A673 (cell line): ENCODE measurements around the gene KCNG2. TPM values are rescaled to one million over a fixed set of nuclear protein-coding genes. Genes with fewer than 3 reads are reported as not detected.

Source experiments
- BruUV-seq: library from RNA; stranded (reverse); fragments of 400-500 nt; replicated peaks from 2 replicates; lab custom pipeline; 2021; lab: Mats Ljungman, UMichigan
- CTCF ChIA-PET: fragments of 300-600 bp; sonication (Branson Sonifier 250); formaldehyde crosslinking; loops from one replicate; lab custom pipeline; 2022; ENCODE audit warnings: antibody characterized with exemption; lab: Charles Lee
- POLR2A ChIA-PET: fragments of 300-600 bp; sonication (Branson Sonifier 250); formaldehyde crosslinking; loops from one replicate; lab custom pipeline; 2022; ENCODE audit warnings: antibody characterized with exemption; ENCODE audit not compliant: low non-redundant PET; lab: Charles Lee
- DNase-seq: peaks from one replicate; pipeline ENCODE4 v3.0.0-alpha.2; 2015; ENCODE audit warnings: low spot score
- H3K27ac ChIP-seq: fragments of 200-600 bp; sonication (generic); 2 replicates; pipeline ENCODE4 v1.5.1; 2016; ENCODE audit warnings: mixed run types, low read depth, mild to moderate bottlenecking, mixed read lengths, antibody characterized with exemption, low read length; ENCODE audit not compliant: poor library complexity, severe bottlenecking
- H3K27me3 ChIP-seq: fragments of 200-600 bp; sonication (generic); replicated peaks from 2 replicates; pipeline ENCODE4 v1.6.1; 2017; ENCODE audit warnings: mixed run types, low read depth, mild to moderate bottlenecking, mixed read lengths, antibody characterized with exemption, low read length; ENCODE audit not compliant: insufficient read depth, poor library complexity
- H3K36me3 ChIP-seq: fragments of 200-600 bp; sonication (generic); 2 replicates; pipeline ENCODE4 v1.6.1; 2016; ENCODE audit warnings: mixed run types, mild to moderate bottlenecking, mixed read lengths, antibody characterized with exemption, low read length; ENCODE audit not compliant: insufficient read depth, poor library complexity, severe bottlenecking
- H3K4me1 ChIP-seq: fragments of 200-600 bp; sonication (generic); 2 replicates; pipeline ENCODE4 v1.6.1; 2017; ENCODE audit warnings: mixed run types, mild to moderate bottlenecking, mixed read lengths, antibody characterized with exemption, low read length; ENCODE audit not compliant: insufficient read depth, poor library complexity, severe bottlenecking
- H3K4me3 ChIP-seq: fragments of 200-600 bp; sonication (generic); 2 replicates; pipeline ENCODE4 v1.5.1; 2016; ENCODE audit warnings: low read depth, mixed run types, mild to moderate bottlenecking, mixed read lengths, low read length; ENCODE audit not compliant: poor library complexity, severe bottlenecking
- H3K9me3 ChIP-seq: fragments of 200-600 bp; sonication (generic); 2 replicates; pipeline ENCODE4 v1.6.1; 2016; ENCODE audit warnings: mixed run types, low read depth, mild to moderate bottlenecking, mixed read lengths, antibody characterized with exemption, low read length; ENCODE audit not compliant: poor library complexity, severe bottlenecking
- CTCF ChIP-seq: fragments of 300-800, 200-600 bp; sonication (generic); conservative IDR thresholded peaks from 2 replicates; pipeline ENCODE4 v1.5.1; 2017; ENCODE audit warnings: low read depth, mild to moderate bottlenecking, antibody characterized with exemption, low read length, moderate library complexity, mixed read lengths
- EZH2 ChIP-seq: fragments of 200-600 bp; sonication (generic); IDR thresholded peaks from 2 replicates; pipeline ENCODE4 v1.6.1; 2017; ENCODE audit warnings: borderline replicate concordance, low read depth, mild to moderate bottlenecking, mixed read lengths, antibody characterized with exemption, low read length; ENCODE audit not compliant: poor library complexity, severe bottlenecking
- intact Hi-C: fragments of 100-400 bp; cut with micrococcal nuclease; formaldehyde crosslinking; loops from one replicate; pipeline ENCODE4 v1.10.0; 2022; ENCODE audit not compliant: unreplicated experiment
- total RNA-seq: library from RNA; stranded (reverse); gene quantifications from 2 replicates; pipeline ENCODE4 v1.2.3, GENCODE V29; 2021

Gene KCNG2
- total RNA-seq, 1 experiment from 2014 or later, result not detected

DNA sequence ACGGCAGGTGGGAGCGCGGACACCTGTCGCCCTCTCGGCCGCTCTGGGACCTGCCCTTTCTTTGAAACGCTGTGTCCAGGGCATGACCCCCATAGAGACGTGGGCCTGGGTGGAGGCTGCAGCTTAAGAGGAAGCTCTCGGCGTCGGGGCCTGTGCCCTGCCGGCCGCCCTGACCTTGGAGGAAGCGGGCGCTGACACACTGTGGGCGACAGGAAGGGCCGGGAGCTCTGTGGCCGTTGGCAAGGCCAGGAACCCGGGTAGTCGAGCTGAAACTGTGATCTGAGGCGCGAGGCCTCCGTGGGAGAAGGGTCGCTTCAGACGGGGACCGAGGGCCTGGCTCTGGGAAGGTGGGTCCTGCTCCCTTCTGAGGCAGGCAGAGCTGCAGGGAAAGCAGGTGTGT lies 28.2 kb downstream of the KCNG2 start:
- ChIA-PET POLR2A (no interaction called here), CTCF (no interaction called here)
- DNase-seq, result no peak
- no TSS peak for BruUV-seq
- intact Hi-C loops, result no loop called here
- TF ChIP-seq CTCF (no peak), EZH2 (no peak)
- Histone ChIP-seq H3K9me3 (no peaks in the 10 kb centered on the region), H3K36me3 (no peaks in the 10 kb centered on the region), H3K27ac (no peak overlapping the region), H3K4me1 (no peaks in the 10 kb centered on the region), H3K27me3 (peaks cover 8% of the 10 kb centered on the region), H3K4me3 (no peak overlapping the region)

- BruUV-seq, result no TSS peak
- Histone ChIP-seq H3K27ac (no peak overlapping the region), H3K4me3 (no peak overlapping the region), H3K36me3 (no peaks in the 10 kb centered on the region), H3K4me1 (no peaks in the 10 kb centered on the region), H3K9me3 (no peaks in the 10 kb centered on the region), H3K27me3 (peaks cover 5% of the 10 kb centered on the region)
- TF ChIP-seq EZH2 (no peak), CTCF (0 out of 2 replicates have a peak, but pooled peaks have one; percentile 24)
- CTCF ChIA-PET, result no interaction called here
- intact Hi-C loops, result no loop called here
- DNase-seq, result no peak
- POLR2A ChIA-PET, result no interaction called here
Observed at GRCh38 chr18:79826966-79827365, 29.2 kb downstream of the KCNG2 start.

- TF ChIP-seq EZH2, result no peak
- no peak for TF ChIP-seq CTCF
- Histone ChIP-seq H3K9me3 (no peaks in the 10 kb centered on the region), H3K4me1 (no peaks in the 10 kb centered on the region), H3K4me3 (no peak overlapping the region), H3K36me3 (no peaks in the 10 kb centered on the region), H3K27me3 (peaks cover 7% of the 10 kb centered on the region), H3K27ac (no peak overlapping the region)
- no TSS peak for BruUV-seq
- intact Hi-C loops, result no loop called here
- ChIA-PET POLR2A (no interaction called here), CTCF (no interaction called here)
- no peak for DNase-seq
Observed at GRCh38 chr18:79828258-79828657, 30.5 kb downstream of the KCNG2 start.
